H1 (cell line): ENCODE measurements around the gene NOC2L.

Experiments used
- BRCA1 ChIP-seq: IDR thresholded peaks from 2 replicates; pipeline ENCODE4 v1.6.1; 2012; ENCODE audit warnings: low read depth, low read length, improper control_type of control experiment
- CBX5 ChIP-seq: fragments of 300-800, 300-1000 bp; sonication (generic); IDR thresholded peaks from 2 replicates; pipeline ENCODE4 v1.7.1; 2016; ENCODE audit warnings: antibody characterized with exemption, low read length, low read depth
- POLR2A ChIP-seq, 2 experiments: IDR thresholded peaks; 1 replicate in 1 of 2; 2 replicates in 1 of 2; pipeline ENCODE4 v1.6.1; 2011; ENCODE audit warnings: low read depth in 2 of 2, low read length in 2 of 2, mild to moderate bottlenecking in 2 of 2; ENCODE audit errors: control extremely low read depth in 1 of 2
- POLR2AphosphoS5 ChIP-seq: IDR thresholded peaks from 2 replicates; pipeline ENCODE4 v1.6.1; 2011; ENCODE audit warnings: low read depth, low read length
- RAD21 ChIP-seq, 2 experiments: IDR thresholded peaks in 1 of 2; conservative IDR thresholded peaks in 1 of 2; 2 replicates each; pipeline ENCODE4 v1.6.1; 2011; ENCODE audit warnings: low read depth in 2 of 2, low read length in 2 of 2, improper control_type of control experiment in 1 of 2, inconsistent platforms in 1 of 2, mild to moderate bottlenecking in 1 of 2, moderate library complexity in 1 of 2
- SAP30 ChIP-seq: fragments of 300-600 bp; sonication (generic); IDR thresholded peaks from 2 replicates; pipeline ENCODE4 v1.7.1; 2012; ENCODE audit warnings: low read length, moderate library complexity, mild to moderate bottlenecking, inconsistent platforms; ENCODE audit not compliant: insufficient read depth, insufficient replicate concordance
- SP2 ChIP-seq: IDR thresholded peaks from 2 replicates; pipeline ENCODE4 v1.6.1; 2012; ENCODE audit warnings: mild to moderate bottlenecking, low read length, inconsistent platforms
- TEAD4 ChIP-seq: IDR thresholded peaks from 2 replicates; pipeline ENCODE4 v1.6.1; 2012; ENCODE audit warnings: low read depth, low read length, inconsistent platforms, mixed read lengths
- TF ChIP-seq, protein P1 (sequence below), 3 experiments: IDR thresholded peaks; 1 replicate in 2 of 3; 2 replicates in 1 of 3; pipeline versions ENCODE4 v1.5.1 to v1.6.1; 2011; ENCODE audit warnings: low read length in 3 of 3, mild to moderate bottlenecking in 3 of 3, inconsistent platforms in 2 of 3, low read depth in 1 of 3, moderate library complexity in 1 of 3; ENCODE audit not compliant: insufficient read depth in 1 of 3; ENCODE audit errors: control extremely low read depth in 1 of 3
- TF ChIP-seq, protein P2 (sequence below): IDR thresholded peaks from 2 replicates; pipeline ENCODE4 v1.6.1; 2012; ENCODE audit warnings: inconsistent platforms
- TF ChIP-seq, protein P3 (sequence below): IDR thresholded peaks from 2 replicates; pipeline ENCODE4 v1.6.1; 2012; ENCODE audit warnings: low read length, inconsistent platforms

DNA sequence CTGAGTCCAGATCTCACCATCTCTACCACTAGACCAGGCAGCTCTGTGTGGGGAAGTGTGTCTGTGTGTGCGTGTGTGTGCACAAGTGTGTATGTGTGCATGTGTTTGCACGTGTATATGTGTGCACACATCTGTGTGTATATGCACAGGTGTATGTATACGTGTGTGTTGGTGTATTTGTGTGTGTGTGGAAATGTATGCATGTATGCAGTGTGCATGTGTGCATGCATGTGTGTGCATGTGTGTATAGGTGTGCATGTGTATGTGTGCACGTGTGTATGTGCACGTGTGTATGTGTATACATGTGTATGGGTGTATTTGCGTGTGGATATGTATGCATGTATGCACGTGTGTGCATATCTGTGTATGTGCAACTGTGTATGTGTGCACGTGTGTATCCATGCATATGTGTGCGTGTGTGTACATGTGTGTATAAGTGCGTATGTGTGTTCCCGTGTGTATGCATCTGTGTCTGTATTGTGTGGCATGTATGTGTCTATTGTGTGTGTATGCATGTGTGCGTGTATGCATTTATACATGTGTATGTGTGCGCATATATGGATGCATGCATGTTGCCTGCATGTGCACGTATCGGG lies 10.3 kb upstream of the NOC2L start:
- TF ChIP-seq, protein P1, sequence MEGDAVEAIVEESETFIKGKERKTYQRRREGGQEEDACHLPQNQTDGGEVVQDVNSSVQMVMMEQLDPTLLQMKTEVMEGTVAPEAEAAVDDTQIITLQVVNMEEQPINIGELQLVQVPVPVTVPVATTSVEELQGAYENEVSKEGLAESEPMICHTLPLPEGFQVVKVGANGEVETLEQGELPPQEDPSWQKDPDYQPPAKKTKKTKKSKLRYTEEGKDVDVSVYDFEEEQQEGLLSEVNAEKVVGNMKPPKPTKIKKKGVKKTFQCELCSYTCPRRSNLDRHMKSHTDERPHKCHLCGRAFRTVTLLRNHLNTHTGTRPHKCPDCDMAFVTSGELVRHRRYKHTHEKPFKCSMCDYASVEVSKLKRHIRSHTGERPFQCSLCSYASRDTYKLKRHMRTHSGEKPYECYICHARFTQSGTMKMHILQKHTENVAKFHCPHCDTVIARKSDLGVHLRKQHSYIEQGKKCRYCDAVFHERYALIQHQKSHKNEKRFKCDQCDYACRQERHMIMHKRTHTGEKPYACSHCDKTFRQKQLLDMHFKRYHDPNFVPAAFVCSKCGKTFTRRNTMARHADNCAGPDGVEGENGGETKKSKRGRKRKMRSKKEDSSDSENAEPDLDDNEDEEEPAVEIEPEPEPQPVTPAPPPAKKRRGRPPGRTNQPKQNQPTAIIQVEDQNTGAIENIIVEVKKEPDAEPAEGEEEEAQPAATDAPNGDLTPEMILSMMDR (IDR thresholded peaks at IDR 0.05; ENCODE audit: control extremely low read depth in 1 of 3, insufficient read depth in 1 of 3, low read depth in 1 of 3, low read length in 3 of 3), result no peak
- TF ChIP-seq, protein P2, sequence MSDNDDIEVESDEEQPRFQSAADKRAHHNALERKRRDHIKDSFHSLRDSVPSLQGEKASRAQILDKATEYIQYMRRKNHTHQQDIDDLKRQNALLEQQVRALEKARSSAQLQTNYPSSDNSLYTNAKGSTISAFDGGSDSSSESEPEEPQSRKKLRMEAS, result no peak
- TF ChIP-seq, protein P3, sequence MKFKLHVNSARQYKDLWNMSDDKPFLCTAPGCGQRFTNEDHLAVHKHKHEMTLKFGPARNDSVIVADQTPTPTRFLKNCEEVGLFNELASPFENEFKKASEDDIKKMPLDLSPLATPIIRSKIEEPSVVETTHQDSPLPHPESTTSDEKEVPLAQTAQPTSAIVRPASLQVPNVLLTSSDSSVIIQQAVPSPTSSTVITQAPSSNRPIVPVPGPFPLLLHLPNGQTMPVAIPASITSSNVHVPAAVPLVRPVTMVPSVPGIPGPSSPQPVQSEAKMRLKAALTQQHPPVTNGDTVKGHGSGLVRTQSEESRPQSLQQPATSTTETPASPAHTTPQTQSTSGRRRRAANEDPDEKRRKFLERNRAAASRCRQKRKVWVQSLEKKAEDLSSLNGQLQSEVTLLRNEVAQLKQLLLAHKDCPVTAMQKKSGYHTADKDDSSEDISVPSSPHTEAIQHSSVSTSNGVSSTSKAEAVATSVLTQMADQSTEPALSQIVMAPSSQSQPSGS, result no peak
- TF ChIP-seq POLR2A (IDR thresholded peaks at IDR 0.05; ENCODE audit: control extremely low read depth in 1 of 2, low read depth in 2 of 2, low read length in 2 of 2) (no peak), TEAD4 (no peak), BRCA1 (no peak), SP2 (no peak), RAD21 (IDR thresholded peaks at IDR 0.05 in 1 of 2, conservative IDR thresholded peaks at IDR 0.05 in 1 of 2; ENCODE audit: low read depth in 2 of 2, low read length in 2 of 2) (no peak), POLR2AphosphoS5 (no peak), SAP30 (no peak), CBX5 (no peak)
